Activated T-cell treated with anti-CD3 and anti-CD28 coated beads, Interleukin-2, amount 50 U/mL, for 24 hours (primary cell): ENCODE data around the gene SMIM5.
A peak's percentile ranks its signal among the peaks of the same experiment; 100 is the strongest.

ENCODE experiments used
- DNase-seq: peaks from one replicate; pipeline ENCODE4 v3.0.0-alpha.2; 2020
- H3K27ac Mint-ChIP-seq: 2 replicates; pipeline ENCODE4 v1.8.0; 2020; ENCODE audit warnings: mild to moderate bottlenecking, mixed read lengths
- H3K27me3 Mint-ChIP-seq: 2 replicates; pipeline ENCODE4 v1.8.0; 2020; ENCODE audit warnings: mixed read lengths
- H3K36me3 Mint-ChIP-seq: 2 replicates; pipeline ENCODE4 v1.8.0; 2020; ENCODE audit warnings: low read depth, mixed read lengths
- H3K4me1 Mint-ChIP-seq: 2 replicates; pipeline ENCODE4 v1.8.0; 2020; ENCODE audit warnings: low read depth, mixed read lengths
- H3K4me3 Mint-ChIP-seq: 2 replicates; pipeline ENCODE4 v1.8.0; 2020; ENCODE audit warnings: mild to moderate bottlenecking, moderate library complexity, mixed read lengths
- H3K9me3 Mint-ChIP-seq: 2 replicates; pipeline ENCODE4 v1.8.0; 2020; ENCODE audit warnings: mixed read lengths

SMIM5 gene

GRCh38 chr17:75673487-75673886 lies 40.3 kb downstream of the SMIM5 start:
- H3K4me3 Mint-ChIP-seq = no peak overlapping the region
- no peaks in the 10 kb centered on the region for H3K9me3 Mint-ChIP-seq
- no peak for DNase-seq
- peak overlapping the region; percentile 29 for H3K27ac Mint-ChIP-seq
- peaks cover 78% of the 10 kb centered on the region for H3K36me3 Mint-ChIP-seq
- no peaks in the 10 kb centered on the region for H3K27me3 Mint-ChIP-seq
- H3K4me1 Mint-ChIP-seq = peaks cover 33% of the 10 kb centered on the region

- H3K27me3 Mint-ChIP-seq = no peaks in the 10 kb centered on the region
- peaks cover 19% of the 10 kb centered on the region for H3K4me1 Mint-ChIP-seq
- DNase-seq = no peak
- no peak overlapping the region for H3K4me3 Mint-ChIP-seq
- no peak overlapping the region for H3K27ac Mint-ChIP-seq
- H3K9me3 Mint-ChIP-seq = no peaks in the 10 kb centered on the region
- peaks cover 78% of the 10 kb centered on the region for H3K36me3 Mint-ChIP-seq
Measured at GRCh38 chr17:75676461-75676860, 43.2 kb downstream of the SMIM5 start.

DNA sequence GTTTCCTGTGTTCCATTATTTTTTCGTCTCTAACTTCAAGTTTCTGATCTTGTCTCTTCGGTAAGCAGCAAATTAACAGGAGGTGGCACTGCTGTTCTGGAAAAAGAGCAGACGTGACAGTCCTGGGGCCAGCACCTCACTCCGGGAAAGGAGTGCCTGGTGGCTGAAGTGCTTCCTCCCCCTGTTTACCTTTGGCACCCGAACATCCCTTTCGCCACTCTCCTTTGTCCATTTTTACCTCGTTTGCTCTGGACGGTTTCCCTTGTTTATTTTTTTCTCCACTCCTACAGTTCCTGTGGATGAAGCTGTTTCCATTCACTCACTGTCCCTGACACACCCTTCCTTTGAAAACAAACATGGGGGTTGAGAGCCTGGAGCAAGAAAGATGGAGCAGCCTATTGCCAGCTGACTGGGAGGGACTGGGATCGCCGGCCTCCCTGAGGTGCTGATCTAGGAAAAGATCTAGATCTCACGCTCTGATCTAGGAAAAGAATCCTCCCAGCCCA lies 46.5 kb downstream of the SMIM5 start:
- H3K4me1 Mint-ChIP-seq = peaks cover 34% of the 10 kb centered on the region
- no peaks in the 10 kb centered on the region for H3K9me3 Mint-ChIP-seq
- H3K27me3 Mint-ChIP-seq = no peaks in the 10 kb centered on the region
- H3K27ac Mint-ChIP-seq = peak overlapping the region; percentile 47
- no peak overlapping the region for H3K4me3 Mint-ChIP-seq
- DNase-seq = no peak
- peaks cover 70% of the 10 kb centered on the region for H3K36me3 Mint-ChIP-seq

DNA sequence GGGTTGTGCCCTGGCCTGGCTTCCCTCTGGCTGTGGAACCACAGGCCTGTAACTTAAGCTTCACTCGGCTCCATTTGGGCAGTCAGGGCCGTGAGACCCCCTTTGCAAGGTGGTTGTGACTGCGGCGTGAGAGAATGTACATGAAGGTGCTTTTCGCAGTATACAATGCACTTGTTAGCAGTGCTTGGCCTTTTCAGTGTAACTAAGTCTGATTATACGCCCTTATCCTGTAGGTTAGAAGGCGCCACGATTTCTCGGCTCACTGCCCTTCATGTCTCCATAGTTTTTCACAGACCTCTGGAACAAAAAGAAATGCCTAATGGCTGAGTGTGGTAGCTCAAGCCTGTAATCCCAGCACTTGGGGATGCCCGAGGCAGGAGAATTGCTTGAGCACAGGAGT lies 47.2 kb downstream of the SMIM5 start:
- peak overlapping the region; percentile 47 for H3K27ac Mint-ChIP-seq
- no peak overlapping the region for H3K4me3 Mint-ChIP-seq
- no peaks in the 10 kb centered on the region for H3K27me3 Mint-ChIP-seq
- peaks cover 39% of the 10 kb centered on the region for H3K4me1 Mint-ChIP-seq
- DNase-seq = no peak
- no peaks in the 10 kb centered on the region for H3K9me3 Mint-ChIP-seq
- peaks cover 74% of the 10 kb centered on the region for H3K36me3 Mint-ChIP-seq

- no peak for DNase-seq
- Mint-ChIP-seq H3K4me1 (peaks cover 43% of the 10 kb centered on the region), H3K4me3 (no peak overlapping the region), H3K9me3 (no peaks in the 10 kb centered on the region), H3K27me3 (no peaks in the 10 kb centered on the region), H3K36me3 (peaks cover 78% of the 10 kb centered on the region), H3K27ac (peak overlapping the region; percentile 26)
Measured at GRCh38 chr17:75681289-75681688, 48.1 kb downstream of the SMIM5 start.

DNA sequence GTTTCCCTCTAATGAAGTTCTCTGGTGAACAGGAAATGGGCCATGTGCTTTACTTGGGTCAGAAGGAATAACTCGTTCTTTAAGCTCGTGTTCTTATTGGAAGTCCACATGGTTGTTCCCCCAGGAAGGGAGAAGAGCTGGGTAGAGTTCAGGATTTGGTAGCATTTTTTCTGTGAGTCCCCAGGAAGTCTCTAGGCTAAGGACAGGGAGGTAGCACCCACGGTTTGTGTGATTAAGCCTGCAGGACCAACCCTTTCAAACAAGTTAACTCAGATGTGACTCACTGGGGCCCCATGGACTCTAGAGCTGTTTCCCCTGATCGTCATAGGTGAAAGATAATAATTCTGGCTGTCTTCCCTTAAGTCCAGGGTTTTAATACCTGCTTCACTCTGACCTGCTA lies 50.3 kb downstream of the SMIM5 start:
- H3K27ac Mint-ChIP-seq = peak overlapping the region; percentile 63
- DNase-seq = no peak
- no peaks in the 10 kb centered on the region for H3K9me3 Mint-ChIP-seq
- H3K27me3 Mint-ChIP-seq = no peaks in the 10 kb centered on the region
- H3K4me3 Mint-ChIP-seq = no peak overlapping the region
- H3K36me3 Mint-ChIP-seq = peaks cover 85% of the 10 kb centered on the region
- peaks cover 55% of the 10 kb centered on the region for H3K4me1 Mint-ChIP-seq

GRCh38 chr17:75684249-75684648 lies 51.0 kb downstream of the SMIM5 start:
- DNase-seq = no peak
- Mint-ChIP-seq H3K36me3 (peaks cover 83% of the 10 kb centered on the region), H3K4me3 (no peak overlapping the region), H3K4me1 (peaks cover 61% of the 10 kb centered on the region), H3K27ac (peak overlapping the region; percentile 63), H3K9me3 (no peaks in the 10 kb centered on the region), H3K27me3 (no peaks in the 10 kb centered on the region)

DNA sequence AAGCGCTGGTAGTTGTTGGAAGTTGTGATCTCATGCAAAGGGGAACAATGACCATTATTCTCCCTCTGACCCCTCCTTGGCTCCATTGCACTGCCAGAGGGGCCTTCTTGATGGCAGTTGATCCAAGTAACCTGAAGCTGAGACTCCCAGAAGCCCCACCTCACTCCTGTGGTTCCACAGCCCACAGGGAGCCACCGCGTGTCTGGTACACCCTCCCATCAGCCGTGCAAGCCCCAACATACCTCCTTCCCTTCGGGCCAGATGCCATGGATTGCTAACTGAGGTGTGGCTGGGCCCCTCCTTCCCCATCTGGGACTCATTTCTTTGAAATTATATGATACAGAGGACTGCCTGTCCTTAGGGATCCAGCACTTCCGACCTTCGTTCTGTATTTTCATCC lies 51.7 kb downstream of the SMIM5 start:
- Mint-ChIP-seq H3K27ac (peak overlapping the region; percentile 12), H3K27me3 (no peaks in the 10 kb centered on the region), H3K36me3 (peaks cover 83% of the 10 kb centered on the region), H3K9me3 (no peaks in the 10 kb centered on the region), H3K4me1 (peaks cover 67% of the 10 kb centered on the region), H3K4me3 (no peak overlapping the region)
- no peak for DNase-seq

GRCh38 chr17:75685499-75685898 lies 52.3 kb downstream of the SMIM5 start:
- Mint-ChIP-seq H3K27ac (peak overlapping the region; percentile 12), H3K27me3 (no peaks in the 10 kb centered on the region), H3K4me3 (no peak overlapping the region), H3K4me1 (peaks cover 71% of the 10 kb centered on the region), H3K9me3 (no peaks in the 10 kb centered on the region), H3K36me3 (peaks cover 81% of the 10 kb centered on the region)
- no peak for DNase-seq

DNA sequence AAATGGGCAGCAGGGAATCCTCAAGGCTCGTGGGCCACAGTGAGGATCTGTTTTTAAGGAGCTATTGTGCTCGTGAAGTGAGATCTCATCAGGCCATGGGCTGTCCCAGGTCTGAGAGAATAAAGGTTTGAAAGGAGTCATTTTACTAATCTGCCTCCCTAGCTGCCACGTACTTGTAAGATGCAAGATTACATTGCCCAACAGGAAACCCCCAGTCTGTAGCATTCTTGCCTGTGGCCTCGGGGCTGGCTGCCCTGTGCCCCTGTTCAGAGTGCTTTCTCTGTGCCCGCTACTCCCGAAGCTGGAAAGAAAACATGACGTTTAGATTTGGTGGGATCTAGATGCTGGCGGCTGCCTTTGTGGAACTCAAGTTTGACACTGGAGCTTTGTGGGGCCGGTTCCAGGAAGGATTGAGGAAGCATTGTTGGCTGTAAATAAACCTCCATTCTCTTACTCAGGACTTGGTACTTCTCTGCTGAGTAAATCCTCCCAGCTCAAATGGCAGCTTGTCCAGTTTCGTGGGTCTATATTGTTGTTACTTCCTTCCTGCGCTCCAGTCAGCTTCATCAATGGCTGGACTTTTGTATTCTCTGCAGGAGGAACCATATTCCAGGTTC lies 55.1 kb downstream of the SMIM5 start:
- no peaks in the 10 kb centered on the region for H3K9me3 Mint-ChIP-seq
- H3K36me3 Mint-ChIP-seq = peaks cover 93% of the 10 kb centered on the region
- no peak overlapping the region for H3K4me3 Mint-ChIP-seq
- peak overlapping the region; percentile 94 for H3K27ac Mint-ChIP-seq
- H3K4me1 Mint-ChIP-seq = peaks cover 83% of the 10 kb centered on the region
- no peak for DNase-seq
- no peaks in the 10 kb centered on the region for H3K27me3 Mint-ChIP-seq

GRCh38 chr17:75689441-75689873 lies 56.2 kb downstream of the SMIM5 start:
- H3K27ac Mint-ChIP-seq = peak overlapping the region; percentile 94
- peaks cover 72% of the 10 kb centered on the region for H3K4me1 Mint-ChIP-seq
- peak overlapping the region; percentile 36 for H3K4me3 Mint-ChIP-seq
- no peak for DNase-seq
- H3K27me3 Mint-ChIP-seq = no peaks in the 10 kb centered on the region
- H3K36me3 Mint-ChIP-seq = peaks cover 94% of the 10 kb centered on the region
- H3K9me3 Mint-ChIP-seq = no peaks in the 10 kb centered on the region
